Gastroesophageal sphincter (tissue), 3 donors: ENCODE results near the gene XRCC4.

Experiments used
- CTCF ChIP-seq, 4 experiments: fragments of 200-600 bp in 2 of 4; fragments of 450-650 bp in 2 of 4; sonication (generic) in 1 of 4; IDR thresholded peaks; one replicate each; pipeline ENCODE4 v1.5.1; 2017 to 2019; ENCODE audit warnings: antibody characterized with exemption in 4 of 4, mild to moderate bottlenecking in 2 of 4, moderate library complexity in 2 of 4
- EP300 ChIP-seq: sonication (generic); formaldehyde crosslinking; IDR thresholded peaks from one replicate; pipeline ENCODE4 v1.6.1; 2017; ENCODE audit warnings: antibody characterized with exemption, mild to moderate bottlenecking
- POLR2A ChIP-seq, 2 donors: fragments of 450-650 bp; IDR thresholded peaks; one replicate each; pipeline ENCODE4 v1.6.1; 2017; ENCODE audit warnings: antibody characterized with exemption in 2 of 2, mild to moderate bottlenecking in 2 of 2, moderate library complexity in 1 of 2
- POLR2AphosphoS5 ChIP-seq: sonication (generic); formaldehyde crosslinking; IDR thresholded peaks from one replicate; pipeline ENCODE4 v1.6.1; 2017; ENCODE audit warnings: antibody characterized with exemption

DNA sequence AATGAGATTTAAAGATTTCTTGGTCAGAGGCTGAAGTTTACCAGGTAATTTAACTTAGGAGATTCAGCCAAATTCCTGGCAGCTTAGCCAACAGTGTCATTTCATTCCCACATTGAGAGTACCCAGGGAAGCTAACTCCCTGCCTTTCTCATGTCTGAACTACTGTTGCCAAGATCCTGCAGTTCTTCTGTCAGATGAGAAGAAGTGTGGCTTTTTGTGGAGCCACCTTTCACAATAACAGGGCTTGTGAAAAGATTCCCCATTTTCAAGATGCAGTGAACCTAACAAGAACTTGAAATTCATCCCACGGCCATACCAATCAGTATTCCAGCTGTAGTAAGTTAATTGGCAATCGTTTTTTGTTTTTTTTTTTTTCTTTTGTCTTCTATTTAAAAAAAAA is 176.4 kb downstream of the XRCC4 start:
- TF ChIP-seq POLR2AphosphoS5: no peak
- no peak for TF ChIP-seq CTCF (IDR thresholded peaks at IDR 0.05)
- no peak for TF ChIP-seq POLR2A (IDR thresholded peaks at IDR 0.05)
- no peak for TF ChIP-seq EP300
